Activated B cell treated with CpG ODN at 0.5 μM for 24 hours (primary cell): ENCODE data around the gene GAPVD1. TPM values are rescaled to one million over a fixed set of nuclear protein-coding genes. Genes with fewer than 3 reads are reported as not detected.
"Not testable (repeated sequence)": the region's sequence is repeated elsewhere in the genome, so short reads cannot be mapped to it uniquely, and the experiment has no call there.

Experiments used
- ATAC-seq: fragments of 200-7000 bp; cut with Tn5 transposase; one replicate; pipeline ENCODE4 v1.10.0; 2021; ENCODE audit warnings: low read depth, mild to moderate bottlenecking, moderate library complexity
- CTCF ChIA-PET: fragments of 350-600 bp; sonication (Branson Sonifier 250); formaldehyde crosslinking; loops from one replicate; lab custom pipeline; 2021; ENCODE audit warnings: antibody characterized with exemption; lab: Charles Lee
- POLR2A ChIA-PET: fragments of 350-600 bp; sonication (Branson Sonifier 250); formaldehyde crosslinking; loops from one replicate; lab custom pipeline; 2021; ENCODE audit warnings: antibody characterized with exemption; lab: Charles Lee
- DNase-seq: peaks from one replicate; pipeline ENCODE4 v3.0.0; 2022
- H3K27ac Mint-ChIP-seq: one replicate; pipeline ENCODE4 v1.8.0; 2020; ENCODE audit warnings: mixed read lengths
- H3K27me3 Mint-ChIP-seq: one replicate; pipeline ENCODE4 v1.8.0; 2021; ENCODE audit warnings: mixed read lengths
- H3K36me3 Mint-ChIP-seq: one replicate; pipeline ENCODE4 v1.8.0; 2021; ENCODE audit warnings: low read depth, mixed read lengths
- H3K4me1 Mint-ChIP-seq: one replicate; pipeline ENCODE4 v1.8.0; 2021; ENCODE audit warnings: mixed read lengths
- H3K4me3 Mint-ChIP-seq: one replicate; pipeline ENCODE4 v1.8.0; 2020; ENCODE audit warnings: mild to moderate bottlenecking, mixed read lengths
- H3K9me3 Mint-ChIP-seq: one replicate; pipeline ENCODE4 v1.8.0; 2020; ENCODE audit warnings: mixed read lengths
- intact Hi-C: fragments of 100-400 bp; cut with micrococcal nuclease; formaldehyde crosslinking; loops from one replicate; pipeline ENCODE4 v1.15.1; 2024
- total RNA-seq: library from RNA; stranded (reverse); gene quantifications from 2 replicates; pipeline ENCODE4 v1.2.3, GENCODE V29; 2022
- TF ChIP-seq, protein P1 (sequence below): fragments of 200-600 bp; IDR thresholded peaks from one replicate; pipeline ENCODE4 v1.8.0; 2022; ENCODE audit warnings: antibody characterized with exemption, mild to moderate bottlenecking

Gene GAPVD1
- total RNA-seq, 1 donor from 2014 or later = 53.9 TPM

DNA sequence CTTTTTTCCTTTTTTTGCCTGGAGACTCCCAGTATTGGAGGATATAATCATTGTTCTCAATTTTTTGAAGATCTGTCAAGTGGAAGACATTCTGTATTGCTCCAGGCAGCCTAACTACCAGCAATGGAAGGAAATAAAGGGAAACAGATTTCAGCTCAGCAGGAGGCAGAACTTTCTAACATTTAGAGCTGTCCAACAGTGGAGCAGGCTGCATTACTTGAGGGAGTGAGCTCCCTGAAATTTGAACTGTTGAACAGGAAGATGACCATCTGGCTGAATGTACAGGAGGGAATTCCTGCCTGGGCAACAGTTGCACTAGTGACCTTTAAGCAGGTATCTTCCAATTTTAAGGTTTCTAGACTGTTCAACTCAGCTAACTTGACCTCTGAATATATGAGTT lies 1.1 kb upstream of the GAPVD1 start:
- peak overlapping the region; percentile 99 for H3K27ac Mint-ChIP-seq
- H3K9me3 Mint-ChIP-seq = no peaks in the 10 kb centered on the region
- ATAC-seq = no peak
- ChIA-PET CTCF (interaction anchor here (1.7 kb wide), 1 partner anchor 19 kb away, joined by 9 read pairs; the partner anchor contains the start of gene HSPA5), POLR2A (interaction anchor here (0.6 to 7.2 kb wide), 11 partner anchors 10 to 1325 kb away, joined by 3 to 201 read pairs (median 3); partner anchors contain the start of gene HSPA5)
- DNase-seq = no peak
- peaks cover 22% of the 10 kb centered on the region for H3K36me3 Mint-ChIP-seq
- intact Hi-C loops = loop anchor here (2.0 to 5.0 kb wide), 4 partner anchors 118 to 487 kb away; partner anchors contain the start of genes ARPC5L, GOLGA1, PBX3 and RPL35
- TF ChIP-seq, protein P1, sequence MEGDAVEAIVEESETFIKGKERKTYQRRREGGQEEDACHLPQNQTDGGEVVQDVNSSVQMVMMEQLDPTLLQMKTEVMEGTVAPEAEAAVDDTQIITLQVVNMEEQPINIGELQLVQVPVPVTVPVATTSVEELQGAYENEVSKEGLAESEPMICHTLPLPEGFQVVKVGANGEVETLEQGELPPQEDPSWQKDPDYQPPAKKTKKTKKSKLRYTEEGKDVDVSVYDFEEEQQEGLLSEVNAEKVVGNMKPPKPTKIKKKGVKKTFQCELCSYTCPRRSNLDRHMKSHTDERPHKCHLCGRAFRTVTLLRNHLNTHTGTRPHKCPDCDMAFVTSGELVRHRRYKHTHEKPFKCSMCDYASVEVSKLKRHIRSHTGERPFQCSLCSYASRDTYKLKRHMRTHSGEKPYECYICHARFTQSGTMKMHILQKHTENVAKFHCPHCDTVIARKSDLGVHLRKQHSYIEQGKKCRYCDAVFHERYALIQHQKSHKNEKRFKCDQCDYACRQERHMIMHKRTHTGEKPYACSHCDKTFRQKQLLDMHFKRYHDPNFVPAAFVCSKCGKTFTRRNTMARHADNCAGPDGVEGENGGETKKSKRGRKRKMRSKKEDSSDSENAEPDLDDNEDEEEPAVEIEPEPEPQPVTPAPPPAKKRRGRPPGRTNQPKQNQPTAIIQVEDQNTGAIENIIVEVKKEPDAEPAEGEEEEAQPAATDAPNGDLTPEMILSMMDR = no peak
- peak overlapping the region; percentile 96 for H3K4me3 Mint-ChIP-seq
- H3K27me3 Mint-ChIP-seq = peaks cover 2% of the 10 kb centered on the region
- H3K4me1 Mint-ChIP-seq = peaks cover 46% of the 10 kb centered on the region

DNA sequence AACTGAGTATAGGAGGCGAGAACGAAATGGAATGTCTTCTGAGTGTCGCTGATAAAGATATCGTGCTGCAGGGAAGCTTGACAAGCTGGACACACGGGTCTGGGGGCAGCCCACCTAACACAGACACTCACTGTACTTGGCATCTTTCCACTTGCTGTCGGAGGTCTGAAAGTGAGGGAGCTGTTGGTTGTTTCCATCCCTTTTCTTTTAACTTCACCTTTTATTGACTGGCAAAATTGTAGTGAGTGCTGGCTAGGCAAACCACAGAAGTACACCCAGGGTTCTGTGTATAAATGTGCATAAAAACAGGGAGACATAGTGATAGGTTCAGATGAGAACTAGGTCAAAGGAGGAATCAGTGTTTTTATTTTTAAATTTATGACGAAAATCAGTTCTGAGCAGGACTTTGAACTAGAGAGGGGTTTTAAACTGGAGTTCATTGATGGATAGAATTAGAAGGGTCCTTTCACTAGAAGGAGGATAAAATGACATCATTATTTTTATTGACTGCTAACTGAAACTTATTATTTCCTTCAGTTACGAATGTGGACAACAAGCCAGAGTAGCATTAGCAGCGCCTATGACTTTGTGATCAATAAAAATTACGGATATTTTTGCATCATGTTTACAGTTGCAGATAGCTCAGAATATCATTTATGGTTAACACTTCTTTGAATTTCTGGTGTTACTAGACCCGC lies 817 bp downstream of the GAPVD1 start:
- intact Hi-C loops = loop anchor here (5.0 kb wide), 2 partner anchors 400 to 485 kb away; partner anchors contain the start of genes ARPC5L, PBX3 and RPL35
- Mint-ChIP-seq H3K27me3 (no peaks in the 10 kb centered on the region), H3K9me3 (no peaks in the 10 kb centered on the region), H3K36me3 (peaks cover 34% of the 10 kb centered on the region), H3K4me1 (peaks cover 48% of the 10 kb centered on the region), H3K4me3 (peak overlapping the region; percentile 96), H3K27ac (peak overlapping the region; percentile 99)
- ChIA-PET CTCF (interaction anchor here (1.7 kb wide), 1 partner anchor 21 kb away, joined by 9 read pairs; the partner anchor contains the start of gene HSPA5), POLR2A (interaction anchor here (0.9 to 7.2 kb wide), 4 partner anchors 10 to 59 kb away, joined by 3 to 201 read pairs (median 4); partner anchors contain the start of gene HSPA5)
- TF ChIP-seq, protein P1 = no peak
- DNase-seq (no peak), ATAC-seq (no peak)

DNA sequence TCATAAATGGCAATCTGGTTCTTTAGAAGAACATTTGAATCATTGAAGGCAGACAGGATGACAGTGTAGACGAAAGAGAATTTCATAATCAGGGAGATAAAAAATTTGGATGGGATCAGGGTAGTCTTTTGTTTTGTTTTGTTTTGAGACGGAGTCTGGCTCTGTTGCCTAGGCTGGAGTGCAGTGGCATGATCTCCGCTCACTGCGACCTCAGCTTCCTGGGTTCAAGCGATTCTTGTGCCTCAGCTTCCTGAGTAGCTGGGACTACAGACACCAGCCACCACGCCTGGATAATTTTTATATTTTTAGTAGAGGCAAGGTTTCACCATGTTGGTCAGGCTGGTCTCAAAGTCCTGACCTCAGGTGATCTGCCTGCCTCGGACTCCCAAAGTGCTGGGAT lies 2.4 kb downstream of the GAPVD1 start:
- H3K27me3 Mint-ChIP-seq, ATAC-seq, DNase-seq, CTCF ChIA-PET, H3K9me3 Mint-ChIP-seq: not testable (repeated sequence)
- Mint-ChIP-seq H3K27ac (peak overlapping the region; percentile 43), H3K4me3 (peak overlapping the region; percentile 54), H3K4me1 (peaks cover 58% of the 10 kb centered on the region), H3K36me3 (peaks cover 39% of the 10 kb centered on the region)
- intact Hi-C loops = loop anchor here (5.0 kb wide), 2 partner anchors 402 to 483 kb away; partner anchors contain the start of genes ARPC5L, PBX3 and RPL35
- POLR2A ChIA-PET = interaction anchor here (0.7 to 7.2 kb wide), 2 partner anchors 21 to 23 kb away, joined by 5 to 201 read pairs; partner anchors contain the start of gene HSPA5

DNA sequence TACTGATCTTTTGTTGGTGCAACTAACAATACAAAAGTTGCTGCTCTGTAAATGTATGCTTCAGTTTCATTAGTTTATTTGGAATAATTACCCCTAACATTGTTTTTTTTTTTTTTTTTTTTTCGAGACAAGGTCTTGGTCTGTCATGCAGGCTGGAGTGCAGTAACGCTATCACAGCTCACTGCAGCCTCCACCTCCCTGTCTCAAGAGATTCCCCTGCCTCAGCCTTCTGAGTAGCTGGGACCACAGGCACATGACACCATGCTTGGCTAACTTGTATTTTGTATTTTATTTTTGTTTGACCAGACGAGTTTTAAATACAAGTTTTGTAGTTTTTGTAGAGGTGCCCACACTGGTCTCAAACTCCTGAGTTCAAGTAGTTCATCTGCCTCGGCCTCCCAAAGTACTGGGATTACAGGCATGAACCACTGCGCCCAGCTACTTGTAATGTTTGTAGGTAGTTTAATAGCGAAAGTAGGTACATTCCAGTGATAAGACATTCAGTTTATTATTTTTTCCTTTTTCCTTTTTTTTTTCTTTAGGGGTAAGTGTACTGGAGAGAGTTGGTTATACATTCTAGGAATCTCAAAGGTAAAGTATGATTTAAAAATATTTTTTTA lies 6.9 kb downstream of the GAPVD1 start:
- TF ChIP-seq, protein P1 = no peak
- peaks cover 43% of the 10 kb centered on the region for H3K4me1 Mint-ChIP-seq
- H3K36me3 Mint-ChIP-seq = peaks cover 52% of the 10 kb centered on the region
- ATAC-seq = peak; percentile 40
- no peaks in the 10 kb centered on the region for H3K27me3 Mint-ChIP-seq
- intact Hi-C loops = no loop called here
- no peaks in the 10 kb centered on the region for H3K9me3 Mint-ChIP-seq
- no peak overlapping the region for H3K27ac Mint-ChIP-seq
- ChIA-PET CTCF (no interaction called here), POLR2A (interaction anchor here (0.8 to 1.2 kb wide), 3 partner anchors 12 to 27 kb away, joined by 3 to 4 read pairs (median 4); partner anchors contain the start of gene HSPA5)
- peak overlapping the region; percentile 38 for H3K4me3 Mint-ChIP-seq
- no peak for DNase-seq

DNA sequence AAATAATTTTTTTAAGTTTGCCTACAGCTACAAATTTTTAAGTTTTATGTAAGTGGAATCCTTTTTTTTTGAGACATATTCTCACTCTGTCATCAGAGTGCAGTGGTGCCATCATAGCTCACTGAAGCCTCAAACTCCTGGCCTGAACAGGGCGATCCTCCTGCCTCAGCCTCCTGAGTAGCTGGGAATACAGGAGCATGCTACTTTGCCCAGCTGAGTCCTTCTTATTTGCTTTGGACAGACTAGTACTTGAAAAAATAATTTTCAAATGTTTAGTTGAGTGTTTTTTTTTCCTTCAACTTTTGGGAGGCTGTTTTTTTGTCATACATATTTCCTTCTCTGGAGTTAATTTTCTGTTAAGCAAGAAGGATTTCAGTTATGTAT lies 7.4 kb downstream of the GAPVD1 start:
- Mint-ChIP-seq H3K9me3 (no peaks in the 10 kb centered on the region), H3K36me3 (peaks cover 48% of the 10 kb centered on the region), H3K4me1 (peaks cover 38% of the 10 kb centered on the region), H3K27me3 (no peaks in the 10 kb centered on the region), H3K4me3 (no peak overlapping the region), H3K27ac (no peak overlapping the region)
- CTCF ChIA-PET = no interaction called here
- ATAC-seq (no peak), DNase-seq (no peak)
- POLR2A ChIA-PET = interaction anchor here (0.8 to 1.5 kb wide), 3 partner anchors 12 to 28 kb away, joined by 3 to 4 read pairs (median 4); partner anchors contain the start of gene HSPA5
- intact Hi-C loops = no loop called here
- TF ChIP-seq, protein P1 = no peak
